CD4-positive, CD25-positive, alpha-beta regulatory T cell (primary cell): ENCODE results near the gene COL4A3. TPM values are rescaled to one million over a fixed set of nuclear protein-coding genes. Genes with fewer than 3 reads are reported as not detected.

Experiments
- ATAC-seq, 2 donors: fragments of 150-1000 bp; cut with Tn5 transposase; one replicate each; pipeline ENCODE4 v1.10.0; 2021; ENCODE audit warnings: low read depth in 2 of 2, moderate number of reproducible peaks in 2 of 2, moderate library complexity in 1 of 2
- DNase-seq, 3 donors: peaks; one replicate each; pipeline versions ENCODE4 v3.0.0 to v3.0.0-alpha.2; 2012 to 2022; ENCODE audit warnings: mixed read lengths in 1 of 3
- H3K27ac ChIP-seq: one replicate; pipeline ENCODE4 v1.7.0; 2013; ENCODE audit warnings: mild to moderate bottlenecking, low read length; ENCODE audit not compliant: insufficient read depth, poor library complexity, severe bottlenecking
- H3K27me3 ChIP-seq: one replicate; pipeline ENCODE4 v1.7.0; 2013; ENCODE audit warnings: low read length; ENCODE audit not compliant: control insufficient read depth, insufficient read depth
- H3K36me3 ChIP-seq: one replicate; pipeline ENCODE4 v1.7.0; 2013; ENCODE audit warnings: mild to moderate bottlenecking, low read length, moderate library complexity; ENCODE audit not compliant: control insufficient read depth, insufficient read depth
- H3K4me1 ChIP-seq: 2 replicates; pipeline ENCODE4 v1.7.0; 2013; ENCODE audit warnings: mild to moderate bottlenecking, low read length; ENCODE audit not compliant: insufficient read depth, control insufficient read depth, poor library complexity, severe bottlenecking
- H3K4me3 ChIP-seq: one replicate; pipeline ENCODE4 v1.7.0; 2013; ENCODE audit warnings: low read depth, mild to moderate bottlenecking, low read length, moderate library complexity
- H3K9me3 ChIP-seq, 2 experiments: 1 replicate in 1 of 2; 2 replicates in 1 of 2; pipeline ENCODE4 v1.7.0; 2013; ENCODE audit warnings: low read length in 2 of 2, mild to moderate bottlenecking in 1 of 2, moderate library complexity in 1 of 2; ENCODE audit not compliant: control insufficient read depth in 2 of 2
- H3K27ac Mint-ChIP-seq, 3 donors: one replicate each; pipeline ENCODE4 v1.8.0; 2020 to 2022; ENCODE audit warnings: mild to moderate bottlenecking in 3 of 3, mixed read lengths in 3 of 3, moderate library complexity in 2 of 3
- H3K27me3 Mint-ChIP-seq: one replicate; pipeline ENCODE4 v1.8.0; 2022; ENCODE audit warnings: mild to moderate bottlenecking, mixed read lengths
- H3K36me3 Mint-ChIP-seq: one replicate; pipeline ENCODE4 v1.8.0; 2020; ENCODE audit warnings: mixed read lengths
- H3K4me1 Mint-ChIP-seq, 4 donors: one replicate each; pipeline ENCODE4 v1.8.0; 2020 to 2022; ENCODE audit warnings: mixed read lengths in 4 of 4, mild to moderate bottlenecking in 1 of 4
- H3K4me3 Mint-ChIP-seq, 4 donors: one replicate each; pipeline ENCODE4 v1.8.0; 2020 to 2022; ENCODE audit warnings: mild to moderate bottlenecking in 4 of 4, mixed read lengths in 4 of 4, moderate library complexity in 3 of 4
- H3K9me3 Mint-ChIP-seq, 7 donors: one replicate each; pipeline ENCODE4 v1.8.0; 2020 to 2022; ENCODE audit warnings: mixed read lengths in 7 of 7, mild to moderate bottlenecking in 3 of 7, moderate library complexity in 2 of 7
- polyA plus RNA-seq, 4 donors: library from polyadenylated mRNA; unstranded; fragments of 300-500 nt; fragmentation: Illumina TruSeq; gene quantifications; one replicate each; pipeline ENCODE4 v1.2.3, GENCODE V29; 2021
- total RNA-seq: library from RNA; stranded (reverse); gene quantifications from one replicate; pipeline ENCODE4 v1.2.3, GENCODE V29; 2022

Gene COL4A3
- total and polyA plus RNA-seq, 5 donors from 2014 or later = not detected

- no peak overlapping the region for H3K27ac ChIP-seq
- peaks cover 2 to 11% (median 6%) of the 10 kb centered on the region in 7 donors for H3K9me3 Mint-ChIP-seq
- DNase-seq (no peak), ATAC-seq (no peak)
- peaks cover 4% of the 10 kb centered on the region for H3K4me1 ChIP-seq
- H3K9me3 ChIP-seq = peaks cover 0 to 5% of the 10 kb centered on the region in 2 experiments
- H3K36me3 Mint-ChIP-seq = peaks cover 6% of the 10 kb centered on the region
- peaks cover 0 to 16% (median 11%) of the 10 kb centered on the region in 4 donors for H3K4me1 Mint-ChIP-seq
- no peaks in the 10 kb centered on the region for H3K36me3 ChIP-seq
- H3K27me3 ChIP-seq = peaks cover 2% of the 10 kb centered on the region
- no peak overlapping the region for H3K4me3 ChIP-seq
- H3K4me3 Mint-ChIP-seq = no peak overlapping the region
- H3K27me3 Mint-ChIP-seq = peaks cover 30% of the 10 kb centered on the region
- no peak overlapping the region for H3K27ac Mint-ChIP-seq
Observed at GRCh38 chr2:227320305-227321094, 156.1 kb downstream of the COL4A3 start.

GRCh38 chr2:227322530-227323205, 158.2 kb downstream of the COL4A3 start:
- Mint-ChIP-seq H3K27ac (peak overlapping the region in 1 of 3 donors; percentile 53), H3K36me3 (peaks cover 6% of the 10 kb centered on the region), H3K27me3 (peaks cover 24% of the 10 kb centered on the region)

GRCh38 chr2:227323818-227324217, 159.4 kb downstream of the COL4A3 start:
- ATAC-seq (no peak), DNase-seq (no peak)
- Histone ChIP-seq H3K9me3 (no peaks in the 10 kb centered on the region), H3K27ac (no peak overlapping the region), H3K4me3 (no peak overlapping the region), H3K36me3 (no peaks in the 10 kb centered on the region), H3K4me1 (peaks cover 18% of the 10 kb centered on the region), H3K27me3 (peaks cover 2% of the 10 kb centered on the region)
- H3K27ac Mint-ChIP-seq = peak overlapping the region in 1 of 3 donors; percentile 90
- H3K27me3 Mint-ChIP-seq = peaks cover 19% of the 10 kb centered on the region
- H3K36me3 Mint-ChIP-seq = peaks cover 10% of the 10 kb centered on the region
- peaks cover 20 to 47% (median 38%) of the 10 kb centered on the region in 4 donors for H3K4me1 Mint-ChIP-seq
- peak overlapping the region; percentile 89 to 96 (median 96) for H3K4me3 Mint-ChIP-seq
- H3K9me3 Mint-ChIP-seq = peaks cover 0 to 2% (median 0%) of the 10 kb centered on the region in 7 donors

More at GRCh38 chr2:227322530-227323205, 158.2 kb downstream of the COL4A3 start:
- H3K27ac ChIP-seq = no peak overlapping the region
- H3K4me3 ChIP-seq = no peak overlapping the region
- peak overlapping the region; percentile 27 to 76 (median 39) for H3K4me3 Mint-ChIP-seq
- peaks cover 0 to 3% (median 2%) of the 10 kb centered on the region in 7 donors for H3K9me3 Mint-ChIP-seq
- peaks cover 18% of the 10 kb centered on the region for H3K4me1 ChIP-seq
- ATAC-seq (no peak), DNase-seq (no peak)
- H3K36me3 ChIP-seq = no peaks in the 10 kb centered on the region
- H3K4me1 Mint-ChIP-seq = peaks cover 12 to 36% (median 28%) of the 10 kb centered on the region in 4 donors
- H3K9me3 ChIP-seq = peaks cover 0 to 2% of the 10 kb centered on the region in 2 experiments
- H3K27me3 ChIP-seq = peaks cover 2% of the 10 kb centered on the region

GRCh38 chr2:227324642-227324994, 160.2 kb downstream of the COL4A3 start:
- peaks cover 18% of the 10 kb centered on the region for H3K4me1 ChIP-seq
- H3K4me1 Mint-ChIP-seq = peaks cover 25 to 55% (median 44%) of the 10 kb centered on the region in 4 donors
- no peak for ATAC-seq
- H3K4me3 Mint-ChIP-seq = peak overlapping the region; percentile 89 to 96 (median 96)
- no peak for DNase-seq
- no peaks in the 10 kb centered on the region for H3K9me3 ChIP-seq
- H3K27ac Mint-ChIP-seq = peak overlapping the region; percentile 48 to 95 (median 90)
- H3K27ac ChIP-seq = peak overlapping the region; percentile 74
- H3K36me3 ChIP-seq = no peaks in the 10 kb centered on the region
- H3K27me3 Mint-ChIP-seq = peaks cover 14% of the 10 kb centered on the region
- H3K9me3 Mint-ChIP-seq = peaks cover 0 to under 1% (median 0%) of the 10 kb centered on the region in 7 donors
- peaks cover 13% of the 10 kb centered on the region for H3K36me3 Mint-ChIP-seq
- peaks cover 2% of the 10 kb centered on the region for H3K27me3 ChIP-seq
- peak overlapping the region; percentile 91 for H3K4me3 ChIP-seq

- Histone ChIP-seq H3K27ac (peak within 1 kb of the TSS; percentile 74), H3K36me3 (no peaks in the 10 kb centered on the region), H3K4me3 (peak within 1 kb of the TSS; percentile 91), H3K27me3 (peaks cover 2% of the 10 kb centered on the region), H3K9me3 (no peaks in the 10 kb centered on the region), H3K4me1 (peaks cover 18% of the 10 kb centered on the region)
- Mint-ChIP-seq H3K27me3 (peaks cover 10% of the 10 kb centered on the region), H3K36me3 (peaks cover 13% of the 10 kb centered on the region), H3K4me1 (peaks cover 26 to 56% (median 43%) of the 10 kb centered on the region in 4 donors), H3K9me3 (no peaks in the 10 kb centered on the region), H3K27ac (peak within 1 kb of the TSS; percentile 48 to 97 (median 95)), H3K4me3 (peak within 1 kb of the TSS; percentile 89 to 96 (median 96))
- ATAC-seq (peak; percentile 99 to 100), DNase-seq (peak; percentile 91 to 96 (median 94))
Observed at GRCh38 chr2:227324995-227325838, 160.8 kb downstream of the COL4A3 start, which contains the start of gene MFF. MFF (plus strand) TSS chr2:227325251; CDS start chr2:227330666, 5,415 bp downstream.

- no peak for ATAC-seq
- H3K4me1 Mint-ChIP-seq = peaks cover 30 to 57% (median 44%) of the 10 kb centered on the region in 4 donors
- no peaks in the 10 kb centered on the region for H3K9me3 Mint-ChIP-seq
- Histone ChIP-seq H3K4me3 (peak overlapping the region; percentile 80), H3K4me1 (peaks cover 18% of the 10 kb centered on the region), H3K27me3 (peaks cover 2% of the 10 kb centered on the region), H3K9me3 (no peaks in the 10 kb centered on the region), H3K27ac (peak overlapping the region; percentile 74), H3K36me3 (peaks cover 5% of the 10 kb centered on the region)
- no peak for DNase-seq
- peak overlapping the region; percentile 23 to 97 (median 95) for H3K27ac Mint-ChIP-seq
- peaks cover 17% of the 10 kb centered on the region for H3K36me3 Mint-ChIP-seq
- peaks cover 10% of the 10 kb centered on the region for H3K27me3 Mint-ChIP-seq
- H3K4me3 Mint-ChIP-seq = peak overlapping the region; percentile 89 to 96 (median 96)
Observed at GRCh38 chr2:227325839-227326195, 161.4 kb downstream of the COL4A3 start.

DNA sequence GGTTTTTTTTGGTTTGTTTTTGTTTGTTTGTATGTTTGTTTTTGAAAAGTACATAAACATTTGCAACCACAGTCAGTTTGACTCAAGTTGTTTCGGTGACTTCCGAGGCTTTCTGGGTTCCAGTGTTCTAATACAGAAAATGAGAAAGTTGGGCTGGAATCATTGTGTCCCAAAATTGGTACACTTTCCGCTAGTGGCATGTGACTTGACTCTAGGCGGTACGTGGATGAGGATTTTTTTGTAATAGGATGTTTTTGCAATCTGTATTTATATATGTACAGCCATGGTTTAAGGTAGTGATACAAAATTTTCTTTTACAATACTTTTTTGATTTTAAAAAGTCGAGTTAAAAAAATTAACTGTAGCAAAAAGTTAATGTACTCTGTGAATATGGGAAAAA, 162.4 kb downstream of the COL4A3 start:
- peak overlapping the region; percentile 80 for H3K4me3 ChIP-seq
- ATAC-seq (no peak), DNase-seq (no peak)
- Mint-ChIP-seq H3K27ac (no peak overlapping the region), H3K36me3 (peaks cover 22% of the 10 kb centered on the region), H3K9me3 (no peaks in the 10 kb centered on the region), H3K4me1 (peaks cover 31 to 61% (median 47%) of the 10 kb centered on the region in 4 donors), H3K4me3 (peak overlapping the region; percentile 89 to 96 (median 96)), H3K27me3 (peaks cover 10% of the 10 kb centered on the region)
- H3K9me3 ChIP-seq = no peaks in the 10 kb centered on the region
- H3K36me3 ChIP-seq = peaks cover 9% of the 10 kb centered on the region
- H3K27me3 ChIP-seq = peaks cover 2% of the 10 kb centered on the region
- no peak overlapping the region for H3K27ac ChIP-seq
- peaks cover 18% of the 10 kb centered on the region for H3K4me1 ChIP-seq
